HFFc6 (cell line): ENCODE measurements around the gene PIK3R6. TPM values are rescaled to one million over a fixed set of nuclear protein-coding genes. Genes with fewer than 3 reads are reported as not detected.
"Not testable (repeated sequence)": the region's sequence is repeated elsewhere in the genome, so short reads cannot be mapped to it uniquely, and the experiment has no call there.

ENCODE experiments used
- DNase-seq: peaks from one replicate; pipeline ENCODE4 v3.0.0-alpha.2; 2018
- H3K27ac Mint-ChIP-seq: 2 replicates; pipeline ENCODE4 v1.8.0; 2020; ENCODE audit warnings: mild to moderate bottlenecking, mixed read lengths
- H3K27me3 Mint-ChIP-seq: 2 replicates; pipeline ENCODE4 v1.8.0; 2021; ENCODE audit warnings: mild to moderate bottlenecking, moderate library complexity, mixed read lengths; ENCODE audit not compliant: insufficient read depth
- H3K36me3 Mint-ChIP-seq: 2 replicates; pipeline ENCODE4 v1.8.0; 2021; ENCODE audit warnings: low read depth, mixed read lengths
- H3K4me1 Mint-ChIP-seq: 2 replicates; pipeline ENCODE4 v1.8.0; 2020; ENCODE audit warnings: low read depth, mixed read lengths
- H3K4me3 Mint-ChIP-seq: 2 replicates; pipeline ENCODE4 v1.8.0; 2020; ENCODE audit warnings: mild to moderate bottlenecking, moderate library complexity, mixed read lengths
- H3K9me3 Mint-ChIP-seq: 2 replicates; pipeline ENCODE4 v1.8.0; 2020; ENCODE audit warnings: mild to moderate bottlenecking, mixed read lengths
- total RNA-seq, 6 experiments: library from RNA; stranded (reverse); fragmentation: NEBNext Ultra II Directional; extraction: Animal tissue kit (Norgen Biotek cat#: 25700); gene quantifications; 2 replicates in 1 of 6; 3 replicates in 5 of 6; pipeline ENCODE4 v1.2.3, GENCODE V29; 2021
- TF ChIP-seq, protein P1 (sequence below): fragments of 200-600 bp; sonication (generic); IDR thresholded peaks from 2 replicates; pipeline ENCODE4 v1.5.0; 2021; ENCODE audit warnings: antibody characterized with exemption, mild to moderate bottlenecking

Gene PIK3R6
- total RNA-seq, 6 experiments from 2014 or later, result not detected

DNA sequence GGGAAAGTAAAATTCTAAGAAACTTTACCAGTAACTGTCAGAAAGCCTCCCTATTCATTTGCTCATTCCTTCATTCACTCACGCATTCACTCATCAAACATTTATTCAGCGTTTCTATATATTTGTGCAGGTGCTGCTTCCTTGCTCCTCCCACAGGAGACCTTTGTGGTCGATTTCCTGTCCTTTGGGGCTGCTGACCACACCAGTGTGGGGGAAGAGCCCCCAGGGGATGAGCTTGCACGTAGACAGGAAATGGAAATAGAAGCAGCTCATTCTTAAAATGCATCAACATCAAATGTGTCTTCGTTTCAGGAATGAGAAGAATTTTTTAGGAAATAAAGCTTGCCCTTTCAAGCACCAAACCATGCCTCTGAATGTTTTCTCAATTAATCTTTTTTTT lies 9.6 kb downstream of the PIK3R6 start:
- Mint-ChIP-seq H3K27ac (peak overlapping the region; percentile 42; the same call in 1 of the 2 replicates), H3K4me3 (no peak overlapping the region), H3K27me3 (no peaks in the 10 kb centered on the region), H3K36me3 (no peaks in the 10 kb centered on the region), H3K9me3 (peaks cover 4% of the 10 kb centered on the region; the same call in 1 of the 2 replicates), H3K4me1 (no peaks in the 10 kb centered on the region)
- no peak for DNase-seq
- TF ChIP-seq, protein P1, sequence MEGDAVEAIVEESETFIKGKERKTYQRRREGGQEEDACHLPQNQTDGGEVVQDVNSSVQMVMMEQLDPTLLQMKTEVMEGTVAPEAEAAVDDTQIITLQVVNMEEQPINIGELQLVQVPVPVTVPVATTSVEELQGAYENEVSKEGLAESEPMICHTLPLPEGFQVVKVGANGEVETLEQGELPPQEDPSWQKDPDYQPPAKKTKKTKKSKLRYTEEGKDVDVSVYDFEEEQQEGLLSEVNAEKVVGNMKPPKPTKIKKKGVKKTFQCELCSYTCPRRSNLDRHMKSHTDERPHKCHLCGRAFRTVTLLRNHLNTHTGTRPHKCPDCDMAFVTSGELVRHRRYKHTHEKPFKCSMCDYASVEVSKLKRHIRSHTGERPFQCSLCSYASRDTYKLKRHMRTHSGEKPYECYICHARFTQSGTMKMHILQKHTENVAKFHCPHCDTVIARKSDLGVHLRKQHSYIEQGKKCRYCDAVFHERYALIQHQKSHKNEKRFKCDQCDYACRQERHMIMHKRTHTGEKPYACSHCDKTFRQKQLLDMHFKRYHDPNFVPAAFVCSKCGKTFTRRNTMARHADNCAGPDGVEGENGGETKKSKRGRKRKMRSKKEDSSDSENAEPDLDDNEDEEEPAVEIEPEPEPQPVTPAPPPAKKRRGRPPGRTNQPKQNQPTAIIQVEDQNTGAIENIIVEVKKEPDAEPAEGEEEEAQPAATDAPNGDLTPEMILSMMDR, result no peak

DNA sequence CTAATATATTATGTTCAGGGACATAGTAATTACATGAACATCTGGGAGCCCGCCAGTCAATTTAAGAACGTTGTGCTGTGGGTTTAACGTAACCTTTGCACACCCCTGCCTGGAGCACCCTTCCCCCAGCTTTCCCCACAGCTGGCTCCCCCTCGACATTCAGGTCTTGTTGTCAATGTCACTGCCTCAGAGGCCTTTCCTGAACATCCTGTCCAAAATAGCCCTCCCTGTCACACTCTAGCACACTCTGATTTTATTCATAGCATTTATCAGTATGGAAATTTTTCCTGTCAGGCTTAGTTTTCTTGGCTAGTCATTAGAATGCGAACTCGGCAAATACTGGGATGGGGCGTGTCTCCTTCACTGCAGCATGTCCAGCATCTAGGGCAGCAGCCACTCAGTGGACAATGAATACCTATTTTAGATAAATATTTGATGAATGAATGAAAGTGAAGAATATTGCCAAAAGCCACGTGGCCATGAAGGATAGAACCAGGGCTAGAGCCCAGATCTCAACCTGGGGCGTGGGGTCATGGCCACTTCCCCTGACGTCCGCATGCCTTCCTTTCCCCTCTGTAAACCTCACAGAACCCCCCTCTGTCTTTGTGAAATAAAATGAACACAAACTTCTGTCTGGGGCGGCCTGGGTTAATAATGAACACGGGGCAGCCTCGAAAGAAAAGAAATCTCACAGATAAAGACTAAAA lies 10.5 kb downstream of the PIK3R6 start:
- TF ChIP-seq, protein P1, result no peak
- H3K36me3 Mint-ChIP-seq, result no peaks in the 10 kb centered on the region
- H3K4me1 Mint-ChIP-seq, result no peaks in the 10 kb centered on the region
- no peak overlapping the region for H3K4me3 Mint-ChIP-seq
- no peak overlapping the region for H3K27ac Mint-ChIP-seq
- H3K9me3 Mint-ChIP-seq, result peaks cover 4% of the 10 kb centered on the region; the same call in 1 of the 2 replicates
- no peak for DNase-seq
- H3K27me3 Mint-ChIP-seq, result no peaks in the 10 kb centered on the region

DNA sequence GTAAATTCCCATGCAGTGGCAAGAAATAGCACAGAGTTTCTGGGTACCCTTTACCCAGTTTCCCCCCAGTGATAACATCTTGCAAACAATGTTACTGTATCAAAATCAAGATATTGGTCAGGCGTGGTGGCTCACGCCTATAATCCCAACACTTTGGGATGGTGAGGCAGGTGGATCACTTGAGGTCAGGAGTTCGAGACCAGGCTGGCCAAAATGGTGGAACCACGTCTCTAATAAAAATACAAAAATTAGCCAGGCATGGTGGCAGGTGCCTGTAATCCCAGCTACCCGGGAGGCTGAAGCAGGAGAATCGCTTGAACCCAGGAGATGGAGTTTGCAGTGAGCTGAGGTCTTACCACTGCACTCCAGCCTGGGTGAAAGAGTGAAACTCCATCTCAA lies 11.3 kb downstream of the PIK3R6 start:
- not testable (repeated sequence) for H3K4me1 Mint-ChIP-seq, H3K4me3 Mint-ChIP-seq, H3K36me3 Mint-ChIP-seq

DNA sequence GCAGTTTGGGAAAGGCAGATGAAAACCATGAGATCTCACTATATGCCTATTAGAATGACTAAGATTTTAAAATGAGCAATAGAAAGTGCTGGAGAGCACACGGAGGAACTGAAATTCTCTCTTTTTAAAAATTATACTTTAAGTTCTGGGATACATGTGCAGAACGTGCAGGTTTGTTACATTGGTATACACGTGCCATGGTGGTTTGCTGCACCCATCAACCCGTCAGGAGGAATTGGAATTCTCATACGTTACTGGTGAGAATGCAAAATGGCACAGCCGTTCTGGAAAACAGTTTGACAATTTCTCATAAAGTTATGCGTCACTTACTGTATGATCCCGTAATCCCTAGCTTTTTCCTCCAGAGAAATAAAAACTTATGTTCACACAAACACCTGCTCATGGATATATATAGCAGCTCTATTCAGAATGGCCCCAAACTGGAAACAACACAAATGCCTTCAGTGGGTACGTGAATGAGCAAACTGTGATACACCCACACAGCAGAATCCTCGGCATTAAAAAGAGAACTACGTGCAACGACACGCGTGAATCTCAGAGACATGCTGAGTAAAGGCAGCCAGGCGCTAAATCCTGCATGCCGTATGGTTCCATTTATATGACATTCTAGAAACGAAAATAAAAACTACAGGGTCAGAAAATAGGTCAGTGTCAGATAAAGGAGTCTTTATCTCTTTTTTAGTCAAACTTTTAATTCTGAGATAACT lies 11.8 kb downstream of the PIK3R6 start:
- TF ChIP-seq, protein P1, result no peak
- no peaks in the 10 kb centered on the region for H3K27me3 Mint-ChIP-seq

More for the DNA sequence above, 11.3 kb downstream of the PIK3R6 start:
- not testable (repeated sequence) for DNase-seq, H3K27me3 Mint-ChIP-seq, H3K9me3 Mint-ChIP-seq, H3K27ac Mint-ChIP-seq

DNA sequence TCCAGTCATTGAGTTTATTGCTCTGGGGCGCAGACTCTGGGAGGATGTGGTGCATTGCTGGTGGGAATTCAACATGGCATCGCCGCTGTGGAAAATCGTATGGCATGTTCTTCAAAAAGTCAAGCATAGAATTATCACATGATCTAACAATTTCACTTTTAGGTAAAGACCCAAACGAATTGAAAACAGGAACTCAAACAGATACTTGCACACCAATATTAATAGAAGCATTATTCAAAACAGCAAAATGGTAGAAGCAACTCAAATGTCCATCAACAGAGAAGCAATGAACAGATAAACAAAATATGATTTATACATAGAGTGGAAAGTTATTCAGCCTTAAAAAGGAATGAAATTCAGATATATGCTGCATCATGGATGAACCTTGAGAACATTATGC lies 15.9 kb downstream of the PIK3R6 start:
- Mint-ChIP-seq H3K4me1 (no peaks in the 10 kb centered on the region), H3K9me3 (peaks cover 4% of the 10 kb centered on the region; the same call in 1 of the 2 replicates), H3K27me3 (no peaks in the 10 kb centered on the region; the same call in 1 of the 2 replicates), H3K4me3 (no peak overlapping the region), H3K36me3 (no peaks in the 10 kb centered on the region), H3K27ac (no peak overlapping the region)
- no peak for DNase-seq
- TF ChIP-seq, protein P1, result no peak

More for the DNA sequence above, 11.8 kb downstream of the PIK3R6 start:
- Mint-ChIP-seq H3K4me1 (no peaks in the 10 kb centered on the region), H3K27ac (no peak overlapping the region), H3K9me3 (no peaks in the 10 kb centered on the region), H3K36me3 (no peaks in the 10 kb centered on the region), H3K4me3 (no peak overlapping the region)
- DNase-seq, result no peak
